Choroid plexus epithelial cell (primary cell): ENCODE results near the gene PRSS12.
"Not testable (repeated sequence)": the region's sequence is repeated elsewhere in the genome, so short reads cannot be mapped to it uniquely, and the experiment has no call there.

Experiments used
- DNase-seq: peaks from one replicate; pipeline ENCODE4 v3.0.0-alpha.2; 2010; ENCODE audit warnings: low read depth
- H3K4me3 ChIP-seq: 2 replicates; pipeline ENCODE4 v1.5.1; 2011; ENCODE audit warnings: low read depth, mild to moderate bottlenecking, control low read depth, low read length, moderate library complexity
- CTCF ChIP-seq: conservative IDR thresholded peaks from 2 replicates; pipeline ENCODE4 v1.5.1; 2011; ENCODE audit warnings: low read depth, mild to moderate bottlenecking, control low read depth, inconsistent platforms, low read length, moderate library complexity

The PRSS12 gene

GRCh38 chr4:118352843-118353533, at the start of gene PRSS12:
TSS of gene PRSS12 (minus strand) at chr4:118353003. CDS start at chr4:118352720, 283 bp downstream.
- H3K4me3 ChIP-seq: peak within 1 kb of the TSS; percentile 64
- peak; percentile 57 for TF ChIP-seq CTCF

GRCh38 chr4:118400356-118400755, 47.6 kb upstream of the PRSS12 start:
- DNase-seq: peak; percentile 44
- H3K4me3 ChIP-seq: no peak overlapping the region
- no peak for TF ChIP-seq CTCF

More at GRCh38 chr4:118352843-118353533, at the start of gene PRSS12:
- peak; percentile 65 for DNase-seq

GRCh38 chr4:118399883-118400282, 47.1 kb upstream of the PRSS12 start:
- H3K4me3 ChIP-seq: not testable (repeated sequence)
- peak; percentile 31 for DNase-seq

GRCh38 chr4:118398226-118399090, 45.7 kb upstream of the PRSS12 start:
- no peak overlapping the region for H3K4me3 ChIP-seq
- no peak for TF ChIP-seq CTCF
- DNase-seq: no peak

GRCh38 chr4:118397623-118397979, 44.8 kb upstream of the PRSS12 start:
- H3K4me3 ChIP-seq: no peak overlapping the region
- TF ChIP-seq CTCF: no peak

GRCh38 chr4:118396881-118397622, 44.2 kb upstream of the PRSS12 start:
- TF ChIP-seq CTCF: no peak
- peak; percentile 15 for DNase-seq
- no peak overlapping the region for H3K4me3 ChIP-seq

More at GRCh38 chr4:118397623-118397979, 44.8 kb upstream of the PRSS12 start:
- no peak for DNase-seq

- no peak for TF ChIP-seq CTCF
- H3K4me3 ChIP-seq: no peak overlapping the region
- no peak for DNase-seq
Measured at GRCh38 chr4:118395057-118395644, 42.3 kb upstream of the PRSS12 start.

GRCh38 chr4:118392509-118392908, 39.7 kb upstream of the PRSS12 start:
- H3K4me3 ChIP-seq, DNase-seq: not testable (repeated sequence)
